A673 (cell line): ENCODE measurements around the gene CAPZB.

Source experiments
- CTCF ChIP-seq: fragments of 300-800, 200-600 bp; sonication (generic); conservative IDR thresholded peaks from 2 replicates; pipeline ENCODE4 v1.5.1; 2017; ENCODE audit warnings: low read depth, mild to moderate bottlenecking, antibody characterized with exemption, low read length, moderate library complexity, mixed read lengths
- EZH2 ChIP-seq: fragments of 200-600 bp; sonication (generic); IDR thresholded peaks from 2 replicates; pipeline ENCODE4 v1.6.1; 2017; ENCODE audit warnings: borderline replicate concordance, low read depth, mild to moderate bottlenecking, mixed read lengths, antibody characterized with exemption, low read length; ENCODE audit not compliant: poor library complexity, severe bottlenecking

GRCh38 chr1:19528438-19528837 lies 43.1 kb upstream of the CAPZB start:
- TF ChIP-seq CTCF (no peak), EZH2 (no peak)
